HG03575 (cell line): ENCODE results near the gene KCNC1.

Source experiments
- ATAC-seq: cut with Tn5 transposase; IDR thresholded peaks from one replicate; pipeline ENCODE4 v1.9.1; 2021; ENCODE audit not compliant: unreplicated experiment, insufficient number of reproducible peaks, low FRiP score; ENCODE audit errors: extremely low read depth

KCNC1 gene

GRCh38 chr11:17713851-17714250 is 20.7 kb upstream of the KCNC1 start:
- ATAC-seq: no peak

DNA sequence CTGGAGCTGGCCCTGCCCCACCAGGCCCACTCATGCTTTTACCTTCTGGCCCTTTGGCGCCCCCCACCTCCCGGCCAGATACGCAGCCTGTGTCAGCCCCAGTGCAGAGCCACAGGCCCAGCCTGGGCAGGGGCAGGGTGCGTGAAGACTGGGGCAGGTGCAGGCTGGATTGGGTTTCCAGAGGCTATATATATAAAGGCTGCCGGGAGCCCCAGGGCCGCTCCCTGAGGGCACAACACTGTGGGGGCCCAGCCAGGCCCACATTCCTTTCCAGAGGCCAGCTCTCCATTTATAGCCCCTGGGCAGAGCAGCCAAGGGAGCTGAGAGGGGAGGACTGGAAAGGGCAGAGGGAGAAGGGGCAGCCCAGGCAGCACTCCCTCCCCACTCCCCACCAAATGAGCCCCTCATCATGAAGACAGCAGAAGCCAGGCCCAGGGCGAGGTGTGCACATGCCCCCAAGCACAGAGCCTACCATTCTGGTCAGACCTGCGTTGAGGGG is 20.2 kb upstream of the KCNC1 start:
- no peak for ATAC-seq

DNA sequence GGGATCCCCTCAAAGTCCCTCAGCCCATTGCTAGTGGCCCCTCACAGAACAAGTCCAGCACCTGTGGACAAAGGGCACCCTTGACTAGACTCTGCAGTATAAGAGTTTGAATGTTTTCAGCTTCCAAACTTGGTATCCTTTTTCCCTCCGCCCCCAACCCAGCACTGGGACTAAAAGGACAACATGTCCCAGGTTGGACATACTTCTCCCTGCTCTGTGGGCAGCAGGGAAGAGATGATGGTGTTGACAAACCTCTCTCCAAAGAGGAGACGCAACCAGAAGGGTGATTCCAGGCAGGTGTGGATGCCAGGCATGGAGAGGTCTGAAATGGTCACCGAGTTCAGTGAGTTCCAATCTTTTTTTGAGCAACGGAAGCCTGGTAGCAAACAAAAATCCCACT is 19.7 kb upstream of the KCNC1 start:
- ATAC-seq: no peak

DNA sequence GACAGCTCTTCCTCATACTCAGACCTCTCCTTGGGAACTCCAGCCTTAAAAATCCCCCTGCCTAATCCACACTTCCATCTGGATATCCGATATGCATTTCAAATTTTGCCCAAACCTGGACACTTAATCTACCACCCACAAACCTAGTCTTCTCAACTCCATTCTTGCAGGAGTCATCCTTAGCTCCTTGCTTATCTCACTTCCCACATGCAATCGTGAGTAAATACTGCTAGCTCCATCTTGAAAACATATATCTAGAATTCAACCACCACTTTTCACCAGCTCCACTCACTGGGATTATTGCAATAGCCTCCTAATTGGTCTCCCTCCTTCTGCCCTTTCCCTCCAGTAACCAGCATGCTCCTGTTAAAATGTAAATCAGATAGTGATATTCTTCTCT is 17.8 kb upstream of the KCNC1 start:
- no peak for ATAC-seq

DNA sequence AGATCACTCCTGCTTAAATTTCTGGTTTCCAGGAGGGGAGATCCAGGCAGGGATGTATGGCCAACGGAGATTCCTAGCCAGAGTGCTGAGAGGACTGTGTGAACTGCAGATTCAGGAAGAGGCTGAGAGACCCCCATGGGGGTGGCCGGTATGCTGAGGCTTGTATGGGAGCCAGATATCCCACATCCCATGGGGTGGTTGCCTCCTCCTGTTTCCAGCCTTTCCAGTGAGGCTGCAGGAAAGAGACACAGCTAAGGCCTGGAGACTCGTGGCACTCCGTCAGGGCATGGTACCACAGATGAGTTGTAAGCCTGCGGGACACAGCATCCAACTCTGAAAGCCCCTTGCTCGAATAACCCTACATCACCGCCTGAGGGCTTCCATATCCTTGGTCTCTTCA is 16.6 kb upstream of the KCNC1 start:
- ATAC-seq: no peak

GRCh38 chr11:17718510-17718962 is 16.0 kb upstream of the KCNC1 start:
- no peak for ATAC-seq

- ATAC-seq: no peak
Observed at GRCh38 chr11:17719028-17719937, 15.3 kb upstream of the KCNC1 start, which contains the start of gene MYOD1. Gene MYOD1 (plus strand): TSS chr11:17719571. CDS start chr11:17719783, 212 bp downstream.

GRCh38 chr11:17719938-17720795 is 14.4 kb upstream of the KCNC1 start:
- ATAC-seq: no peak

GRCh38 chr11:17720796-17721171 is 13.8 kb upstream of the KCNC1 start:
- no peak for ATAC-seq

GRCh38 chr11:17721242-17721999 is 13.2 kb upstream of the KCNC1 start:
- no peak for ATAC-seq

DNA sequence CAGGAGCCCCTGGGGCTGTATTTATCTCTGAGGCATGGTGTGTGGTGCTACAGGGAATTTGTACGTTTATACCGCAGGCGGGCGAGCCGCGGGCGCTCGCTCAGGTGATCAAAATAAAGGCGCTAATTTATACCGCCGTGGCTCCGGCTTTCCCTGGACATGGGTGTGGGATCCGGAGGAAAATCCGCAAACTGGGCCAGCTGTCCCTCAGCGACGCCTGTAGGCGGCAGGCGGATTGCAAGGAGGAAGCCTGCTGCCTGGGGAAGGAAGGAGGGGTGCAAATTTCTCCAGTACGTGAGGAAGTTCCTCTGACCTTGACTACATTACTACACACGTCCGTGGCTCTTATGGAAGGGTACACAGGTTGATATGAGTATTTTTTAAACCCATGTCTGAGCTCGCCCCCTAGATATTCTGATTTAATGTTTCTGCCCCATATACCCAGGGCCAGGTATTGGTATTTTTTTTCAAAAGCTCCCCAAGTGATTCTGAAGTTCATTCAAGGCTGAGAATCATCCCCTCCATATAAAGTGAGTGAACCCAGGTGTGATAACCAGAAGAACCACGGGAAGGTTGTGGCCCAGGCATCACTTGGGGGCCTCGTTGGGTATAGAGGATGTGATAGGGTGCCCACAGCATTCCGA is 12.5 kb upstream of the KCNC1 start:
- ATAC-seq: no peak

GRCh38 chr11:17724020-17724908 is 10.3 kb upstream of the KCNC1 start:
- ATAC-seq: no peak

DNA sequence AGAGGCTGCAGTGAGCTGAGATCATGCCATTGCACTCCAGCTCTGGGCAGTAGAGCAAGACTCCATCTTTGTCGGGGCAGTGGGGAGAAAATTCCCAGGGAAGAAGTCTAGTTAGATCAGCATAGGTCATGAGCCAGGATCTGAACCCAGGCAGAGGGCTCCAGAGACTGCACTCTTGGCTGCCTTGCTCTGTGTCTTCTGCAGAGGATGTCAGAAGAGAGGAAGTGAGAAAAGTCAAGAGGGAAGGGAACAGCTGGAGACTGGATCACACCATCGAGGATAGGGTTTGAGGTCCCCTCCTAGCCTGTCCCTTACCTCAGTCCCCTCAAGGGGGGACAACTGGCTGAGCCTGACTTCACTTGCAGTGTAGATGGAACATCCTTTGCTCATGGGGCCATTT is 9.4 kb upstream of the KCNC1 start:
- no peak for ATAC-seq

GRCh38 chr11:17730137-17730536 is 4.4 kb upstream of the KCNC1 start:
- no peak for ATAC-seq

- ATAC-seq: no peak
Observed at GRCh38 chr11:17730608-17731462, 3.7 kb upstream of the KCNC1 start.

DNA sequence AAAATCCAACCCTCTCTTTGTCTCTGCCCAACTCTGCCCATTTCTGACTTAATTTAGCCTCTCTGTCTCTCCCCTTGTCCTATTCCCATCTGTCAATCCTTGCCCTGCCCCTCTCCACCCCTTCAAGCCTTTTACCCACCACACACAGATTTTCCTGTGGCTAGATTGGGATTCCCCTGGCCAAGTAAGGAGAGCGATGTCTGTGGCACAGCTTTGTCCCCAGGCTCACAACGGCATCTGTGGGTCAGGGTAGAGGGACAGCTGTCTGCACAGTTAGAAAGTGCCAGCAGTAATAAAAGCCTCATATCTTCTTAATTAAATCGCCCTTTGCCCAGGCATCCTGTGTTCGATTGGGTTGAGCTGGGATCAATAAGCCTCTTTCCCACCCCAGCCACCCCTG is 1.3 kb upstream of the KCNC1 start:
- no peak for ATAC-seq
